Uterus (tissue), 2 donors: ENCODE data around the gene KLF16.

Experiments
- CTCF ChIP-seq, 4 experiments: fragments of 200-600 bp in 2 of 4; fragments of 450-650 bp in 2 of 4; sonication (generic) in 2 of 4; IDR thresholded peaks; one replicate each; pipeline ENCODE4 v1.5.1; 2016 to 2019; ENCODE audit warnings: antibody characterized with exemption in 4 of 4, mild to moderate bottlenecking in 2 of 4, moderate library complexity in 1 of 4
- POLR2A ChIP-seq, 2 donors: fragments of 450-650 bp; IDR thresholded peaks; one replicate each; pipeline ENCODE4 v1.6.1; 2016; ENCODE audit warnings: antibody characterized with exemption in 2 of 2, mild to moderate bottlenecking in 1 of 2, moderate library complexity in 1 of 2

DNA sequence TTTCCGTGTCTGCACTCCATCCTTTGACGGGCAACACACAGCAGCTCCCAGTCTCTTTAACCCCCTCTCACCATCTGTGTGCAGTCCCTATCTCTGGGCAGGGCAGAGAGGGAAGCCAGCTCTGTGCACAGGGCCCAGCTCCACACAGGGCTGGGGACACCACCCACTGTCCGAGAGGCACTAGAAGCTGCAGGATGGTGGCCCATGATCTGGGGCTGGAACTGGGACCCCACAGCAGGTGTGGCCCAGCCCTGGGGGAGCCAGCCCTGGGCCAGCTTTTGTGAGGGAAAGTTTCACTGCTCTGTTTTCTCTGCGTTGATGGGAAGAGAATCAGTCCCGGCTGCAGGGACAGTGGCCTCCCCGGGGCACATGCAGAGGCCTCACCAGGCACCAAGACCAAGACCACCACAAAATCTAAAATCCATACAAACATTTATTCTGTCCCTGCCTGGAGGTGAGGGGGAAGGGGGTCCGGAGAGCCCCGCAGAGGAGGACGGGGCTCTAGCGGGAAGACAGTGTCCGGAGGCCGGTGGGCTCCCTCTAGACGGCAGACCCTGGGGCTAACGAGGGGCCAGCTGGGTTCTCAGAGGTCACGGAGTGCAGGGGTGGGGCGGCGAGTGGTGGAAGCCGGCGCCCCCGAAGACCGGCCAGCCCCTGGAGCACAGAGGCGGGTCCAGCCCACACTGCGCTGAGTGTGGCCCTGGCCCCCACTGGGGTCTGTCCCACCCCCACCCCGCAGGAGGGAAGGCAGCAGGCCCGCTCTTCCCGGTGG is 48.4 kb downstream of the KLF16 start:
- TF ChIP-seq CTCF (IDR thresholded peaks at IDR 0.05), result no peak
- TF ChIP-seq POLR2A (IDR thresholded peaks at IDR 0.05), result no peak
